ENCODE data around the gene ACSM2A.
"Not testable (repeated sequence)": the region's sequence is repeated elsewhere in the genome, so short reads cannot be mapped to it uniquely, and the experiment has no call there.

The ACSM2A gene

GRCh38 chr16:20459227-20459626, 7.9 kb downstream of the ACSM2A start:
- not testable (repeated sequence) for DNase-seq

DNA sequence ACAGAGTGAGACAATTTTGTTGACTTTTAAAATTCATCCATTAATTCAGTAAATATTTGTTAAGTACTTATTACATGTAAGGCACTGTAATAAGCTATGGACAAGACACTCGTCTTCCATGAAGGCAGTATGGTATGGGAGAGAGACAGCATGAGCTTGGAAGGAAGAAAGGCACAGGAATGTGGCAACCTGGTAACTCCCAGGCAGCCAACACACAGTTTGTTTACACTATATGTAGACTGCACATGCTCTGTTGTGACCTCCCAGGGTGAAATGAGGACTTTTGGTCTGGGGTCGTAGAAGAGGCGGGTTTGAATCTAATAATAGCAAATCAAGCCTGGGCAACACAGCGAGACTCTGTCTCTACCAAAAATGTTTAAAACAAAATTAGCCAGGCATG, 9.0 kb downstream of the ACSM2A start:
- DNase-seq = not testable (repeated sequence)

GRCh38 chr16:20468954-20469353, 17.6 kb downstream of the ACSM2A start:
- not testable (repeated sequence) for DNase-seq

- DNase-seq = not testable (repeated sequence)
Observed at GRCh38 chr16:20469930-20470329, 18.6 kb downstream of the ACSM2A start.

DNA sequence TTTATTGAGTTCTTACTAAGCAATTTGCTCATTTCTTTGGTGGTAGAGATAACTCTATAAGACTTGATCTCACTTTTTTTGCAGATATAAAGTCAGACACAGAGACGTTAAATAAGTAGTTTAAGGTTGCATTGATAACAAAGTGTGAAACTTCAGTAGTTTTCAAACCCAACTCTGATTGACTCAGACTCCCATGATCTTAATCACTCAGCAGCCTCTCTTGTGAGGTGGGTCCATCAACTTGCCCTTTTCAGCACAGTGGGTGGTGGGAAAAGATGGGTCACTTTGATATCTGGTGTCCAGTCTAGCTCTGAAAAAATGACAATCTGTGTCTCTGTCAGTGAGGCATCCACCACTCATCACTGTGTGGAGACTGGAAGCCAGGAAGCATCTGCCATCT, 19.4 kb downstream of the ACSM2A start:
- DNase-seq = not testable (repeated sequence)

DNA sequence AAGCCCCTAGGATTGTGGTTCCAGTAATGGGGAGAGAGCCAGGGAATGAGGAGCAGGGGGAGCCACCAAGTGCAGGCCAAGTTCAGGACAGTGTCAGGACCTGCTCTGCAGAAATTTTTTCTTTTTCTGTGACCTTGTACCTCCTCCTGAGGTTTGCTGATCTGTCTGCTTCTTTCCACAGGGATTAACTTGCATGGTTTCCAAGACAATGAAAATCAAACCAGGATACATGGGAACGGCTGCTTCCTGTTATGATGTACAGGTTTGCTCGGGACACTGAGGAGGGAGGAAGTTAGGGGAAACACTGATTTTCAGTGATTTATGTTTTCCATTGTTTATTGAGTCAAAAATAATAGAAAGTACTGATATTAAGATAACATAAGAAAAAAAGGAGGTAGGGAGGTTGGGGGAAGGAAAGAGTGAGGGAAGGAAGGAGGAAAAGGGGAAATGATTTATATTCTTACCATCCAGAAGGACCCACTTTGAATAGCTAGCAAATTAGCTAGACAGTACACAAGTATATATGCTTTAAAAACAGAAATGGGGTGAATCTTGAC, 25.9 kb downstream of the ACSM2A start:
- not testable (repeated sequence) for DNase-seq

- DNase-seq = not testable (repeated sequence)
Observed at GRCh38 chr16:20483989-20484388, 32.7 kb downstream of the ACSM2A start.

DNA sequence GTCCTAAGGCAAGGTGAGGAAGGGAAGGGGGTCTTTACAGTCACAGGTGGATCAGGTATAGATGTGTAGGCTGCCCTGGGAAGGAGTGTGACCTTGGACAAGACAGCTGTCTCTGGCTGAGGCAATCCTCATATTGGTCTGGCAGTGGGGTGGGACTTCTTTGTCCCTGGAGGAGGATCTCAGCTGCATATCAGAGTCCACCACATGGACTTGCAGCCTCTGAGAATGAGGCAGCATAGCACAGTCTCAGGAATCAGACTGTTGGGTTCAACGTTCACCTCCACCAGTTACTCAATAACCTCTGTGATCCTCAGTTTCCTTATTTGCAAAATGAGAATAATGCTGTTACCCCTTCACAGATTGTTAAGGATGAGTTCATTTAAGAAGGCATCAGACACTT, 33.4 kb downstream of the ACSM2A start:
- DNase-seq = no peak

GRCh38 chr16:20485408-20485807, 34.1 kb downstream of the ACSM2A start:
- DNase-seq = no peak

DNA sequence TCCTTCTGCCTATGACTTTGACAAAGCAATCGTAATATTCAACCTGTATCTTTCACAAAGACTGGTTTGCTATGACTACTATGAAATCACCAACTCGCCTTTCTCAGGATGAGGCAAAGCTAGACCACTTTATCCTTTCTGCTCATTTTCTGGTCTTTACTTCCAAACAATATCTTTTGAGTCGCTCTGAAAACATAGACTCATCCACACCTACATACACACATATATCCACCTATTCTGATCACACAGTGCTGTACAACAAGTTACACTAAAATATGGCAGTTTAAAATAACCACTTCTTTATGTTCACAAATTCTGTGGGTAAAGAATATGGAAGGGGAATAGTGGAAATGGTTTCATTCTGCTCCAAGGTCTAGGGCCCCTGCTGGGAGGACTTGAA, 39.7 kb downstream of the ACSM2A start:
- not testable (repeated sequence) for DNase-seq

GRCh38 chr16:20491448-20491847, 40.1 kb downstream of the ACSM2A start:
- not testable (repeated sequence) for DNase-seq

GRCh38 chr16:20504418-20504817, 53.1 kb downstream of the ACSM2A start:
- no peak for DNase-seq

GRCh38 chr16:20507280-20507679, 56.0 kb downstream of the ACSM2A start:
- DNase-seq = no peak

DNA sequence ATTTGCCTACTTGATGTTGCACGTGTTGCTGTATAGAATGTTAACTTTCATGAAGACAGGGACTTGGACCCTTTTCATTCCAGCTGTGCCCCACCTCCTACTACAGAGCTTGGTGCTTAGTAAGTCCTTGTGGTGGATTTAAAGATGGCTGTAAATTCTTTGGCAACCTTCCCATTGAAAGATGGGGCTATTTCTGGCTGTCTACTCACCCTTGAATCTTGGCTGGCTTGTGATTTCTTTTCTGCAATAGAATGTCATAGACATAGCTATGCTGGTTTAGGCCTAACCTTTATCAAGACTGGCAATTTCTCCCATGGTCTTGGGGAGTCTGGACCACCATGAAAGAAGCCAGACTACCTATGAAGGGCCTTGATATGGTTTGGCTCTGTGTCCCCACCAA, 59.0 kb downstream of the ACSM2A start:
- DNase-seq = no peak

GRCh38 chr16:20515688-20516090, 64.4 kb downstream of the ACSM2A start:
- no peak for DNase-seq

DNA sequence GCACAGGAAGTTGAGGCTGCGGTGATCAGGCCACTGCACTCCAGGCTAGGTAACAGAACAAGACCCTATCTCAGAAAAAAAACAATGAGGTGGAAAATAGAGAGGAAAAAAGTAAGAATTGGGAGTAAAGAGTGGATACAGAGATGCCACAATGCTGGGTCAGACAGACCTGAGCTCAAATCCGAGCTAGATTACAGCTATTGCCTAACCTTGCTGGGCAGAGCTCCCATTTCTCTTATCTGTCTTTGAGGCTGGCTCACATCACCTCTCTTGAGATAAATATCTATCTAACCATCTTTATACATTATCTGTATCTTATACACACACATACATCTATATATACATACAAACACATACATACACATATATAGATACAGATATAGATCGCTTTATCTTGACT, 65.8 kb downstream of the ACSM2A start:
- no peak for DNase-seq

- no peak for DNase-seq
Observed at GRCh38 chr16:20519231-20519630, 67.9 kb downstream of the ACSM2A start.

- DNase-seq = no peak
Observed at GRCh38 chr16:20520103-20520502, 68.8 kb downstream of the ACSM2A start.

DNA sequence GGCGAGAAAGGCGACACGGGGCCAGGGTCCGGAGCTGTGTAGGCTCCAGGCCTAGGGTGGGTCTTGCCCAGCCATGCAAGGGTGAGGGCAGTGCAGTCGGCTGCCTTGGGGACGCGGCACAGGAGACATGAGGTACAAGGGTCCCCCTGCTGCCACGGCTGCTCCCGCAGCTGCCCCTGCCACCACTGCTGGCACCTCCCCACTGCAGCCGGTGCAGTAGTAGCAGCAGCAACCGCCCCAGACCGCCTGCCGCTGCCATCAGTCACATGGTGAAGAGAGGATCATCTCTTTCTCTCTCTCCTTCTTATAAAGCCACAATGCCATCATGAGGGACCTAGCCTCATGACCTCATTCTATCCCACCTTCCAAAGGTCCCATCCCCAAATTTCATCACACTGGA, 80.5 kb downstream of the ACSM2A start:
- DNase-seq = not testable (repeated sequence)

GRCh38 chr16:20532284-20532792, 81.0 kb downstream of the ACSM2A start:
- not testable (repeated sequence) for DNase-seq

DNA sequence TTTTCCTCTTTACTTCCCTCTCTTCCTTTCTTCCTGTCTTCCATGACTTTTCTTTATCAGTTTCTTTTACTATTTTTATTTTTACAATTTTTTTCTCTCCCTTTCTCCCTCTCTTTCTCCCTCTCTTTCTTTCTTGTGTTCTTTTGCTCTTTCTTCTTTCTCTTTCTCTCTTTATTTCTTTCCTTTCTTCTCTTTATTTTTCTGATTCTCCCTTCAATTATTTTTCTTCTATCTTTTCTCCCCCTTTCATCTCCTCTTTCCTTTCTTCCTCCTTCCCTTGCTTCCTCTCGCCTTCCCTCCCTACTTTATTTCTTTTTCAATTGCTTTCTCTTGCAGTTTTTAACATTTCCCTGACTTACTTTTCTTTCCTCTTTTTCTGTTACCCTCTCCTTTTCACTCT, 85.3 kb downstream of the ACSM2A start:
- DNase-seq = not testable (repeated sequence)

Data from suppressor macrophage treated with lipopolysaccharide for 4 hours (primary cell).